ENCODE data around the gene SGCA.
A peak's percentile ranks its signal among the peaks of the same experiment; 100 is the strongest.

SGCA gene

GRCh38 chr17:50134206-50135110, 31.3 kb upstream of the SGCA start:
- no peak for DNase-seq

- DNase-seq = no peak
These were observed 30.3 kb upstream of the SGCA start for GRCh38 chr17:50135316-50136095.

GRCh38 chr17:50136096-50136687, 29.6 kb upstream of the SGCA start:
- DNase-seq = no peak

GRCh38 chr17:50137042-50137441, 28.8 kb upstream of the SGCA start:
- DNase-seq = no peak

GRCh38 chr17:50139185-50139783, 26.5 kb upstream of the SGCA start:
- DNase-seq = no peak

- peak; percentile 72 for DNase-seq
These were observed 25.6 kb upstream of the SGCA start for GRCh38 chr17:50139950-50140885.

GRCh38 chr17:50141026-50141744, 24.6 kb upstream of the SGCA start:
- no peak for DNase-seq

- no peak for DNase-seq
These were observed 24.1 kb upstream of the SGCA start for GRCh38 chr17:50141745-50142110.

GRCh38 chr17:50143461-50144176, 22.2 kb upstream of the SGCA start:
- DNase-seq = no peak

GRCh38 chr17:50144355-50144754, 21.4 kb upstream of the SGCA start:
- DNase-seq = no peak

GRCh38 chr17:50144845-50145531, 20.8 kb upstream of the SGCA start:
- DNase-seq = no peak

- DNase-seq = no peak
These were observed 20.1 kb upstream of the SGCA start for GRCh38 chr17:50145532-50146229.

GRCh38 chr17:50146230-50146926, 19.4 kb upstream of the SGCA start:
- no peak for DNase-seq

- DNase-seq = no peak
These were observed 18.7 kb upstream of the SGCA start for GRCh38 chr17:50146927-50147665.

- DNase-seq = no peak
These were observed 18.0 kb upstream of the SGCA start for GRCh38 chr17:50147841-50148225.

GRCh38 chr17:50148226-50149090, 17.3 kb upstream of the SGCA start:
- peak; percentile 56 for DNase-seq

- no peak for DNase-seq
These were observed 16.8 kb upstream of the SGCA start for GRCh38 chr17:50149091-50149416.

All from activated effector memory CD4-positive, alpha-beta T cell treated with Interleukin-2 at 50 U/mL for 16 hours (primary cell).